ENCODE measurements around the gene NIPAL4.

NIPAL4 gene

DNA sequence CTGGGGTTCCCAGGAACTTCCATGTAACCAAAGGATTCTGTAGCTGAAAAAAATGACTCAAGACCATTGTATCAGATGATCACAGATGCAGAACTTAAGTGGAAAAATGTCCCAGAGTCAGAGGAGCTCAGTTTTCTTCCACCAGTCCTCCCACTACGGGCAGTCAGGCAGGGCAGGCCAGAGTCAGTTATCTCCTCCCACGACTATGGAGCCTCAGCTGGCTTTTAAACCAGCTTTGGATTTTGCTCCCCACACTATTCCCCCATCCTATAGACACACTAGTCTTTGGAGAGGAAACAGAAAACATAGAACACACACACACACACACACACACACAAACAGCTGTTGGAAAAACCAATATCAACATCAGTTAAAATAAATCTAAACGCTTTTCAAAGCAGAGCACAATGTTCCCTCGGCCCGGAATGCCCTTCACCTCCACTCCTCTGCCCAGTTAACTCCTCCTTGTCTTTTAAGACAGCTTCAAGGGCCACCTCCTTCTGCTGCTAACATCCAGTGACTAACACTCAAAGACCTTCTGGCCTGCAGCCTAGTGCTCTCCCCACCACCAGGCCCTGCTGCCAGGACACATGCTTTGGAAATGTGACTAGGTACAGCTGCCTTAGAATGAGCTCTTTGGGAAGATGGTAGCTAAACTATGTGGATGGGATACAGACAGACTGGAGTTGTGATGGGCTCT lies 56.8 kb downstream of the NIPAL4 start:
- peak; percentile 49 for DNase-seq (ENCODE audit: low read depth)

DNA sequence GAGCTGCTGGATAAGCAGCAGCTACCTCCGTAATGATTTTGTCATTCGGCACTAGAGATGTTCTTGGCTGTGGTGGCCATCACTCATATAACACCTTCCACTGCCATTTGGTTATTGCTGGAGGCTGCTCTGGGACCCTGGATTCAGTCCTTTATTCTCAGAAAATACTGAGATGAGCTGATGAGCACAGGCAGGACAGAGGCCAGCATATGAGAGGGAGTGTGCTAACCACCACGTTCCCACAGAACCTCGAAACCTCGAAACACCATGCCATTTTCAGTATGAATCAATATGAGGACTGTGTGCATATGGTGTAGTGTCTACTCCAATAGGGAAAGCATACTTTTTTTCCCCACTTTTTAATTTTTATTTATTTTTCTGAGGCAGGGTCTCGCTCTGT lies 59.0 kb downstream of the NIPAL4 start:
- DNase-seq (ENCODE audit: low read depth), result no peak

DNA sequence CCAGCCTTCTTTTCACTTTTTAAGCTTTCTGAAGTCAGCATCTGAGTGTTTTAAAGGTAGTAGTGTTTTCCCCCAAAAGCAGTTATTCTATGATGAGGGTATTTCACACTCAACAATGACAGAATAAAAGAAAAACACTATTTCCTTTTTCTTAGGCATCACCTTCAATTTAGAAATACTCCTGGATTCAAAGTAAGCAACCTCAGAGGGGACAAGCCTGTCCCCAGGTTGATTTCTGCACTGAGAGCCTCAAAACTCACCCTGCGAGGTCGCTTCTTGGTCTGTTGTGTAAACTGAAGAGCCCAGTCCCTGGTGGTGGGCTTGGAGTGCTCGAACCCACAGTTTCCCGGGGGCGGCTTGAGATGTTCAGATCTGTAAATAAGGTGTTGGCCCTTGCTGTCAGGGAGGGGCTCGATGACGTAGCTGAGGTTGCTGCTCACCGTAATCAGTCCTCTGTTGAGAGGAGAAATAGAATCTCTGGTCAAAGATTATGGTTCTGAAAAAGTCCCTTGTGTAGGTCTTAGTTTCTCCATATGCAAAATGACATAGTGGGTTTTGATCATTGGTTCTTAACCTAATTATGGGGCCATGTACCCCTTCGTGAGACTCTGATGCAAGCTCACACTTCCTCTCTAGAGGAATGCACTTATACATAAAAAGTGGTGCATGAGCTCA lies 59.7 kb downstream of the NIPAL4 start:
- DNase-seq (ENCODE audit: low read depth), result no peak

DNA sequence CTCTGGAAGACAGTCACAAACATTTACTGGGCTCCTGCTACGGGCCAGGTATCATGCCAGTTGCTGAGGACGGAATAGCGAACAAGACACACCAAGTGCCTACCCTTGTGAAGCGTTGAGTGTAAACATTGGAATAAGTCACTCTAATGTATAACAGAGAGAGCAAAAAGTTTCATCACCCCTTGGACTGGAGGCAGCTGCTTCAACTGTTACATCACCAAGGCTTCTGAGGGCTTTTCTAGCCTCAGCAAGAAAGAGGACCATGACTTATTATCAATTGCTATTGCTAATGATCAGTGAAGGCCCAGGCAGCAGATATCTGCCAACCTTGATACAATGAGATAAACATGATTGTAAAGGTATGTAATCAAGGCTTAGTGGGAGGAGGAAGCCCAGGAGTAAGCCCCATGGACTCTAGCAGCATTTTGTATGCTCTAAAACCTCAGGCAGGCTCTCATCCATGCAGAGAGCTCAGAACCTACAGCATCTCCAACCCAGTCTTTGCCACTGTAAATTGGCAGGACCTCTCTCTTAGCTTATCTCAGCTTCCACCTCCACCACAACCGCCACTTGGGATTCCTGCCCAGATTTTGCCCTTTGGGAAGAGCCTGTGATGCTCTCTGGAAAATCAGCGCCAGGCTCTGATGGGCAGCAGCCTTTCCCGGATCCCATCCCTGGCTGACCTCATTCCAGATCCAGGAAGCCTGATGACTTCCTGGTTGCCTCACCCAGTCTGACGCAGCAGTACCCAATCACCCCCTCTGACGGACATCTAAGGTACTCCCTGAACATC lies 61.1 kb downstream of the NIPAL4 start:
- DNase-seq (ENCODE audit: low read depth), result no peak

DNA sequence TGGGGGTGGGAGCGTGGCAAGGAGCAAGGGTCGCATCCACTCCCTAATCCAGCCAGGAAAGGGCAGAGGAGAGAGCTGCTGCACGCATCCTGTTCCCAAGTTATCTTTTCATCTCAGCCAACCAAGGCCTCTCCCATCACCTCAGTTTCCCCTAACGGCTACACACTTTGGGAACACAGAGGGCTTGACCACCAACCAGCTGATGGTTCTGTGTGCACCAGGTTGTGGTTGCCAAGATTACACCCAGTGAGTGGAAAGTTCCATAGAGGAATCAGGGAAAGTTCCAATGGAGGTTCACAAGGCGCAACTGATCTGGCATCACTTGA lies 61.7 kb downstream of the NIPAL4 start:
- DNase-seq (ENCODE audit: low read depth), result no peak

DNA sequence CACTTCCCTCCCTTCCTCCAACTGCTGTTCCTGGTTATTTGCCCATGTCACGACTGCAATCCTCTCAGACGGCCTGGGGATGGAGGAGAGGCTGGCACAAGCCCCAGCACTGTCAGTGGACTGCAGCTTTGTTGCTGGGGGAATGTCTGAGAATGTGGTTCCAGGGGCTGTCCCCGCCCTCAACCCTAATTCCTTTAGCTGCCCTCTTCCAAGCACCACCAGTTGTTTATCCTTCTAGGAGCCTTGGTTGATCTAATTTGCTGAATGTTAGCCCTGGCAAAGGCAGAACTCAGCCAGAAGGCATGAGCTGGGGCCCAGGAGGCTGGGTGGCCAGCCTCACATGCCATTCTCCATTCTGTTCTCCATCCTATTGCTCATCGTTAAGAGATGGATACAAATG lies 64.0 kb downstream of the NIPAL4 start:
- no peak for DNase-seq (ENCODE audit: low read depth)
